GM12878 (cell line): ENCODE results near the gene MCC. TPM values are rescaled to one million over a fixed set of nuclear protein-coding genes. Genes with fewer than 3 reads are reported as not detected.

Experiments
- ATAC-seq: fragments of 200-7000 bp; cut with Tn5 transposase; 3 replicates; pipeline ENCODE4 v1.9.1; 2020; ENCODE audit warnings: mild to moderate bottlenecking, moderate library complexity
- BruUV-seq: library from RNA; stranded (reverse); fragments of 400-500 nt; replicated peaks from 2 replicates; lab custom pipeline; 2021; lab: Mats Ljungman, UMichigan
- CTCF ChIA-PET: fragments of 300-600 bp; sonication (Branson Sonifier 250); formaldehyde crosslinking; extraction: SDS; loops from one replicate; lab custom pipeline; 2021; ENCODE audit warnings: inconsistent platforms; lab: Yijun Ruan, JAX
- POLR2A ChIA-PET: fragments of 350-600 bp; formaldehyde crosslinking; extraction: SDS; loops from one replicate; lab custom pipeline; 2021; ENCODE audit warnings: inconsistent platforms; lab: Charles Lee
- RAD21 ChIA-PET: fragments of 300-600 bp; sonication (Branson Sonifier 250); formaldehyde crosslinking; loops from one replicate; lab custom pipeline; 2023; ENCODE audit warnings: antibody characterized with exemption; ENCODE audit not compliant: unreplicated experiment; lab: Charles Lee
- SMC1A ChIA-PET: fragments of 300-600 bp; sonication (Branson Sonifier 250); formaldehyde crosslinking; loops from one replicate; lab custom pipeline; 2023; ENCODE audit not compliant: unreplicated experiment, uncharacterized antibody; lab: Charles Lee
- DNase-seq: peaks from one replicate; pipeline ENCODE4 v3.0.0-alpha.2; 2011; ENCODE audit warnings: low read depth, low spot score
- FAIRE-seq: peaks from 3 replicates; lab custom pipeline; 2011; peaks lifted over from hg19 to GRCh38; lab: Jason Lieb, UNC
- H2AFZ ChIP-seq: 2 replicates; pipeline ENCODE4 v1.6.0; 2011; ENCODE audit warnings: low read depth, low read length, control low read depth; ENCODE audit not compliant: control insufficient read depth
- H3K27ac ChIP-seq: 2 replicates; pipeline ENCODE4 v1.5.1; 2011; ENCODE audit warnings: control low read depth; ENCODE audit not compliant: control insufficient read depth, insufficient read depth
- H3K27me3 ChIP-seq, 2 experiments: replicated peaks in 1 of 2; 2 replicates each; pipeline versions ENCODE4 v1.6.0 to v1.6.1; 2011; ENCODE audit warnings: low read length in 1 of 2; ENCODE audit not compliant: control insufficient read depth in 2 of 2, insufficient read depth in 2 of 2
- H3K36me3 ChIP-seq, 2 experiments: 2 replicates each; pipeline ENCODE4 v1.5.1; 2011; ENCODE audit warnings: low read length in 1 of 2; ENCODE audit not compliant: control insufficient read depth in 2 of 2, insufficient read depth in 2 of 2
- H3K4me1 ChIP-seq: 2 replicates; pipeline ENCODE4 v1.6.1; 2011; ENCODE audit warnings: mild to moderate bottlenecking, low read length, moderate library complexity, mixed read lengths; ENCODE audit not compliant: control insufficient read depth, insufficient read depth
- H3K4me2 ChIP-seq: 2 replicates; pipeline ENCODE4 v1.6.0; 2011; ENCODE audit warnings: control low read depth; ENCODE audit not compliant: control insufficient read depth, insufficient read depth
- H3K4me3 ChIP-seq: fragments of 200-600 bp; sonication (generic); 2 replicates; pipeline ENCODE4 v1.5.1; 2016
- H3K79me2 ChIP-seq: 2 replicates; pipeline ENCODE4 v1.6.0; 2011; ENCODE audit warnings: low read length; ENCODE audit not compliant: control insufficient read depth, insufficient read depth
- H3K9ac ChIP-seq: 2 replicates; pipeline ENCODE4 v1.8.0; 2011; ENCODE audit warnings: low read length, control low read depth, mixed read lengths; ENCODE audit not compliant: control insufficient read depth, insufficient read depth
- H3K9me3 ChIP-seq: replicated peaks from 3 replicates; pipeline ENCODE4 v1.5.1; 2011; ENCODE audit warnings: mild to moderate bottlenecking, low read length; ENCODE audit not compliant: control insufficient read depth, insufficient read depth
- H4K20me1 ChIP-seq: 2 replicates; pipeline ENCODE4 v1.6.0; 2011; ENCODE audit not compliant: control insufficient read depth, insufficient read depth
- HDAC2 ChIP-seq: fragments of 200-600 bp; sonication (generic); IDR thresholded peaks from 2 replicates; pipeline ENCODE4 v1.6.1; 2017
- MXI1 ChIP-seq: fragments of 150-350 bp; IDR thresholded peaks from 2 replicates; pipeline ENCODE4 v1.6.1; 2011; ENCODE audit warnings: low read depth, mild to moderate bottlenecking, inconsistent platforms, low read length, improper control_type of control experiment
- RAD51 ChIP-seq: fragments of 450-650 bp; IDR thresholded peaks from 2 replicates; pipeline ENCODE4 v1.6.1; 2016; ENCODE audit warnings: moderate library complexity, mild to moderate bottlenecking, inconsistent platforms
- SPI1 ChIP-seq: IDR thresholded peaks from 2 replicates; pipeline ENCODE4 v1.6.1; 2011; ENCODE audit warnings: low read depth, mild to moderate bottlenecking, low read length, moderate library complexity, borderline replicate concordance; ENCODE audit not compliant: insufficient read depth
- SREBF1 ChIP-seq: IDR thresholded peaks from 2 replicates; pipeline ENCODE4 v1.6.1; 2012; ENCODE audit warnings: mild to moderate bottlenecking, low read length
- WGBS: methylation state at CpG from one replicate; pipeline ENCODE4 v1.1.6; 2016; ENCODE audit warnings: low lambda C conversion rate; ENCODE audit not compliant: insufficient replicate concordance, insufficient coverage; ENCODE audit errors: missing lambda C conversion rate; 5-methylcytosine and 5-hydroxymethylcytosine counted together
- in situ Hi-C: fragments of 300-500 bp; cut with MboI; formaldehyde crosslinking; loops from 9 replicates; pipeline ENCODE4 v1.14.3; 2018; ENCODE audit warnings: mixed read lengths
- intact Hi-C: fragments of 100-400 bp; cut with micrococcal nuclease; formaldehyde crosslinking; loops from one replicate; pipeline ENCODE4 v1.14.2; 2022; ENCODE audit not compliant: unreplicated experiment
- polyA plus RNA-seq, 11 experiments: library from polyadenylated mRNA; depleted of rRNA in 4 of 11; unstranded in 6 of 11; stranded (reverse) in 5 of 11; fragments of >200 nt; fragmentation: Nextera tagmentation in 4 of 11; fragmentation: Illumina TruSeq in 1 of 11; extraction: Ambion mirVana in 4 of 11; extraction: Trizol in 1 of 11; gene quantifications; 1 replicate in 1 of 11; 2 replicates in 10 of 11; pipeline versions ENCODE4 v1.2.1 to v1.2.3, GENCODE V29; 2011 to 2016; ENCODE audit warnings: inconsistent platforms in 2 of 11, missing spikeins in 2 of 11, low read depth in 1 of 11
- total RNA-seq, 4 experiments: library from RNA; depleted of rRNA in 3 of 4; stranded (reverse); fragments of >200 nt in 3 of 4; fragmentation: Illumina TruSeq in 1 of 4; extraction: Trizol in 1 of 4; gene quantifications; 2 replicates each; pipeline versions ENCODE4 v1.2.1 to v1.2.3, GENCODE V29; 2013 to 2021
- TF ChIP-seq, protein P1 (sequence below): fragments of 450-650 bp; IDR thresholded peaks from 2 replicates; pipeline ENCODE4 v1.6.1; 2016; ENCODE audit warnings: mild to moderate bottlenecking, moderate library complexity, borderline replicate concordance
- TF ChIP-seq, protein P2 (sequence below): IDR thresholded peaks from 2 replicates; pipeline ENCODE4 v1.6.1; 2012; ENCODE audit warnings: low read length, inconsistent platforms
- TF ChIP-seq, protein P3 (sequence below): fragments of 450-650 bp; IDR thresholded peaks from 2 replicates; pipeline ENCODE4 v1.6.1; 2017; ENCODE audit warnings: low read depth, mild to moderate bottlenecking, moderate library complexity

MCC gene
- total and polyA plus RNA-seq, 10 of the 15 experiments (the other 5 are each of a cell fraction or from before 2014, with no cell fraction given): 0.03 to 0.86 (median 0.16) TPM

DNA sequence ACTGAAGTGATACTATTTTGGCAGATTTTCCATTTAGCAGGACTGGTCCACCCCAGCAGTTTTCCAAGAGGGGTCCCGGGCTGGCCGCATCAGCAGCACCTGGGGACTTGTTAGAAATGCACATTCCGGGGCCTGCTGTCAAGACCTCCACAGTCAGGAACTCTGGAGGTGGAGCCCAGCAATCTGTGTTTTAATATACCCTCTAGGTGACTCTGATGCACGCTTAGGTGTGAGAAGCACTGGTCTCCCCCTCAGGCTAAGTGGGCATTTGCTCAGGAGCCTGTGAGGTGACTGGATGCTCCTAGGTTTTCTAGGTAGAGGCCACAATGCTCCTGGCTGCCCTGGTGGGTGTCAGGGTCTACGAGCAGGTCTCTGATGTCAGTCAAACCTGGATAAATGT is 430.0 kb downstream of the MCC start:
- H3K4me1 ChIP-seq: peaks cover 8% of the 10 kb centered on the region; the same call in 1 of the 2 replicates
- H3K9ac ChIP-seq: no peak overlapping the region
- ATAC-seq: no peak
- WGBS: 45% methylated on average over 5 of the region's 5 CpGs
- CTCF ChIA-PET: no interaction called here
- in situ Hi-C loops: no loop called here
- H3K9me3 ChIP-seq: no peaks in the 10 kb centered on the region
- POLR2A ChIA-PET: no interaction called here
- H2AFZ ChIP-seq: no peak overlapping the region
- H4K20me1 ChIP-seq: no peaks in the 10 kb centered on the region
- FAIRE-seq: no peak
- SMC1A ChIA-PET: interaction anchor here (0.6 kb wide), 1 partner anchor 406 kb away, joined by 3 read pairs; no protein-coding TSS in a partner anchor
- H3K4me3 ChIP-seq: no peak overlapping the region
- intact Hi-C loops: no loop called here
- no peaks in the 10 kb centered on the region for H3K36me3 ChIP-seq
- H3K27ac ChIP-seq: no peak overlapping the region
- no peak for DNase-seq
- TF ChIP-seq, protein P1, sequence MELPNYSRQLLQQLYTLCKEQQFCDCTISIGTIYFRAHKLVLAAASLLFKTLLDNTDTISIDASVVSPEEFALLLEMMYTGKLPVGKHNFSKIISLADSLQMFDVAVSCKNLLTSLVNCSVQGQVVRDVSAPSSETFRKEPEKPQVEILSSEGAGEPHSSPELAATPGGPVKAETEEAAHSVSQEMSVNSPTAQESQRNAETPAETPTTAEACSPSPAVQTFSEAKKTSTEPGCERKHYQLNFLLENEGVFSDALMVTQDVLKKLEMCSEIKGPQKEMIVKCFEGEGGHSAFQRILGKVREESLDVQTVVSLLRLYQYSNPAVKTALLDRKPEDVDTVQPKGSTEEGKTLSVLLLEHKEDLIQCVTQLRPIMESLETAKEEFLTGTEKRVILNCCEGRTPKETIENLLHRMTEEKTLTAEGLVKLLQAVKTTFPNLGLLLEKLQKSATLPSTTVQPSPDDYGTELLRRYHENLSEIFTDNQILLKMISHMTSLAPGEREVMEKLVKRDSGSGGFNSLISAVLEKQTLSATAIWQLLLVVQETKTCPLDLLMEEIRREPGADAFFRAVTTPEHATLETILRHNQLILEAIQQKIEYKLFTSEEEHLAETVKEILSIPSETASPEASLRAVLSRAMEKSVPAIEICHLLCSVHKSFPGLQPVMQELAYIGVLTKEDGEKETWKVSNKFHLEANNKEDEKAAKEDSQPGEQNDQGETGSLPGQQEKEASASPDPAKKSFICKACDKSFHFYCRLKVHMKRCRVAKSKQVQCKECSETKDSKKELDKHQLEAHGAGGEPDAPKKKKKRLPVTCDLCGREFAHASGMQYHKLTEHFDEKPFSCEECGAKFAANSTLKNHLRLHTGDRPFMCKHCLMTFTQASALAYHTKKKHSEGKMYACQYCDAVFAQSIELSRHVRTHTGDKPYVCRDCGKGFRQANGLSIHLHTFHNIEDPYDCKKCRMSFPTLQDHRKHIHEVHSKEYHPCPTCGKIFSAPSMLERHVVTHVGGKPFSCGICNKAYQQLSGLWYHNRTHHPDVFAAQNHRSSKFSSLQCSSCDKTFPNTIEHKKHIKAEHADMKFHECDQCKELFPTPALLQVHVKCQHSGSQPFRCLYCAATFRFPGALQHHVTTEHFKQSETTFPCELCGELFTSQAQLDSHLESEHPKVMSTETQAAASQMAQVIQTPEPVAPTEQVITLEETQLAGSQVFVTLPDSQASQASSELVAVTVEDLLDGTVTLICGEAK: no peak
- TF ChIP-seq SREBF1 (no peak), MXI1 (no peak), RAD51 (no peak), SPI1 (no peak), HDAC2 (no peak)
- TF ChIP-seq, protein P2, sequence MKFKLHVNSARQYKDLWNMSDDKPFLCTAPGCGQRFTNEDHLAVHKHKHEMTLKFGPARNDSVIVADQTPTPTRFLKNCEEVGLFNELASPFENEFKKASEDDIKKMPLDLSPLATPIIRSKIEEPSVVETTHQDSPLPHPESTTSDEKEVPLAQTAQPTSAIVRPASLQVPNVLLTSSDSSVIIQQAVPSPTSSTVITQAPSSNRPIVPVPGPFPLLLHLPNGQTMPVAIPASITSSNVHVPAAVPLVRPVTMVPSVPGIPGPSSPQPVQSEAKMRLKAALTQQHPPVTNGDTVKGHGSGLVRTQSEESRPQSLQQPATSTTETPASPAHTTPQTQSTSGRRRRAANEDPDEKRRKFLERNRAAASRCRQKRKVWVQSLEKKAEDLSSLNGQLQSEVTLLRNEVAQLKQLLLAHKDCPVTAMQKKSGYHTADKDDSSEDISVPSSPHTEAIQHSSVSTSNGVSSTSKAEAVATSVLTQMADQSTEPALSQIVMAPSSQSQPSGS: no peak
- TF ChIP-seq, protein P3, sequence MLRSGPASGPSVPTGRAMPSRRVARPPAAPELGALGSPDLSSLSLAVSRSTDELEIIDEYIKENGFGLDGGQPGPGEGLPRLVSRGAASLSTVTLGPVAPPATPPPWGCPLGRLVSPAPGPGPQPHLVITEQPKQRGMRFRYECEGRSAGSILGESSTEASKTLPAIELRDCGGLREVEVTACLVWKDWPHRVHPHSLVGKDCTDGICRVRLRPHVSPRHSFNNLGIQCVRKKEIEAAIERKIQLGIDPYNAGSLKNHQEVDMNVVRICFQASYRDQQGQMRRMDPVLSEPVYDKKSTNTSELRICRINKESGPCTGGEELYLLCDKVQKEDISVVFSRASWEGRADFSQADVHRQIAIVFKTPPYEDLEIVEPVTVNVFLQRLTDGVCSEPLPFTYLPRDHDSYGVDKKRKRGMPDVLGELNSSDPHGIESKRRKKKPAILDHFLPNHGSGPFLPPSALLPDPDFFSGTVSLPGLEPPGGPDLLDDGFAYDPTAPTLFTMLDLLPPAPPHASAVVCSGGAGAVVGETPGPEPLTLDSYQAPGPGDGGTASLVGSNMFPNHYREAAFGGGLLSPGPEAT: no peak
- BruUV-seq: no TSS peak
- no peaks in the 10 kb centered on the region; a peak in 2 of 4 replicates for H3K27me3 ChIP-seq
- H3K79me2 ChIP-seq: no peaks in the 10 kb centered on the region
- H3K4me2 ChIP-seq: no peak overlapping the region
- RAD21 ChIA-PET: no interaction called here
